Measurements from ENCODE around the gene KYNU.
"Not testable (repeated sequence)": the region's sequence is repeated elsewhere in the genome, so short reads cannot be mapped to it uniquely, and the experiment has no call there.

Gene KYNU

GRCh38 chr2:142915502-142915901 lies 38.0 kb downstream of the KYNU start:
- no peak for DNase-seq (ENCODE audit: low read depth in 2 of 2)

GRCh38 chr2:142918624-142919023 lies 41.2 kb downstream of the KYNU start:
- DNase-seq (ENCODE audit: low read depth in 2 of 2) = no peak

- DNase-seq (ENCODE audit: low read depth in 2 of 2) = no peak
Observed at GRCh38 chr2:142920571-142920970, 43.1 kb downstream of the KYNU start.

- DNase-seq (ENCODE audit: low read depth in 2 of 2) = no peak
Observed at GRCh38 chr2:142926445-142926844, 49.0 kb downstream of the KYNU start.

- DNase-seq (ENCODE audit: low read depth in 2 of 2) = no peak
Observed at GRCh38 chr2:142930835-142931398, 53.5 kb downstream of the KYNU start.

- no peak for DNase-seq (ENCODE audit: low read depth in 2 of 2)
Observed at GRCh38 chr2:142933916-142934315, 56.5 kb downstream of the KYNU start.

- no peak for DNase-seq (ENCODE audit: low read depth in 2 of 2)
Observed at GRCh38 chr2:142935563-142936089, 58.2 kb downstream of the KYNU start.

GRCh38 chr2:142936629-142937028 lies 59.2 kb downstream of the KYNU start:
- DNase-seq (ENCODE audit: low read depth in 2 of 2) = no peak

GRCh38 chr2:142937347-142937746 lies 59.9 kb downstream of the KYNU start:
- no peak for DNase-seq (ENCODE audit: low read depth in 2 of 2)

GRCh38 chr2:142938240-142938639 lies 60.8 kb downstream of the KYNU start:
- no peak for DNase-seq (ENCODE audit: low read depth in 2 of 2)

- DNase-seq (ENCODE audit: low read depth in 2 of 2) = no peak
Observed at GRCh38 chr2:142940606-142941223, 63.3 kb downstream of the KYNU start.

- DNase-seq (ENCODE audit: low read depth in 2 of 2) = no peak
Observed at GRCh38 chr2:142942690-142943089, 65.2 kb downstream of the KYNU start.

- DNase-seq (ENCODE audit: low read depth in 2 of 2) = no peak
Observed at GRCh38 chr2:142944264-142944663, 66.8 kb downstream of the KYNU start.

GRCh38 chr2:142944721-142945120 lies 67.3 kb downstream of the KYNU start:
- DNase-seq (ENCODE audit: low read depth in 2 of 2) = no peak

GRCh38 chr2:142946941-142947340 lies 69.5 kb downstream of the KYNU start:
- DNase-seq (ENCODE audit: low read depth in 2 of 2) = no peak

- not testable (repeated sequence) for DNase-seq (ENCODE audit: low read depth in 2 of 2)
Observed at GRCh38 chr2:142948723-142949122, 71.3 kb downstream of the KYNU start.

- not testable (repeated sequence) for DNase-seq (ENCODE audit: low read depth in 2 of 2)
Observed at GRCh38 chr2:142950323-142950722, 72.9 kb downstream of the KYNU start.

- no peak for DNase-seq (ENCODE audit: low read depth in 2 of 2)
Observed at GRCh38 chr2:142951190-142952007, 73.9 kb downstream of the KYNU start.

GRCh38 chr2:142952018-142952417 lies 74.6 kb downstream of the KYNU start:
- DNase-seq (ENCODE audit: low read depth in 2 of 2) = no peak

GRCh38 chr2:142952793-142953494 lies 75.5 kb downstream of the KYNU start:
- DNase-seq (ENCODE audit: low read depth in 2 of 2) = no peak

GRCh38 chr2:142954493-142954892 lies 77.0 kb downstream of the KYNU start:
- no peak for DNase-seq (ENCODE audit: low read depth in 2 of 2)

- DNase-seq (ENCODE audit: low read depth in 2 of 2) = no peak
Observed at GRCh38 chr2:142957144-142957543, 79.7 kb downstream of the KYNU start.

Data from stimulated activated CD4-positive, alpha-beta T cell treated with anti-CD3 and anti-CD28 coated beads, Interleukin-12 subunit alpha, Interleukin-12 subunit beta, amount 100 ng/mL, for 24 hours (primary cell).